ENCODE results near the gene PIP5K1C.
A peak's percentile ranks its signal among the peaks of the same experiment; 100 is the strongest.

The PIP5K1C gene

GRCh38 chr19:3700242-3701032 lies at the start of gene PIP5K1C:
TSS of gene PIP5K1C (minus strand) at chr19:3700468. CDS start at chr19:3700390, 78 bp downstream.
- DNase-seq = peak; percentile 66

- DNase-seq = peak; percentile 68
Observed at GRCh38 chr19:3748965-3749364, 48.7 kb upstream of the PIP5K1C start.

- DNase-seq = no peak
Observed at GRCh38 chr19:3746371-3747056, 46.2 kb upstream of the PIP5K1C start.

- DNase-seq = no peak
Observed at GRCh38 chr19:3745363-3746045, 45.2 kb upstream of the PIP5K1C start.

- no peak for DNase-seq
Observed at GRCh38 chr19:3743486-3743885, 43.2 kb upstream of the PIP5K1C start.

- DNase-seq = no peak
Observed at GRCh38 chr19:3740431-3740830, 40.2 kb upstream of the PIP5K1C start.

GRCh38 chr19:3738477-3739220 lies 38.4 kb upstream of the PIP5K1C start:
- no peak for DNase-seq

GRCh38 chr19:3737487-3738205 lies 37.4 kb upstream of the PIP5K1C start:
- DNase-seq = no peak

GRCh38 chr19:3736106-3736724 lies 35.9 kb upstream of the PIP5K1C start:
- no peak for DNase-seq

GRCh38 chr19:3734310-3734600 lies 34.0 kb upstream of the PIP5K1C start:
- DNase-seq = no peak

- no peak for DNase-seq
Observed at GRCh38 chr19:3733549-3734309, 33.5 kb upstream of the PIP5K1C start.

GRCh38 chr19:3732108-3732507 lies 31.8 kb upstream of the PIP5K1C start:
- no peak for DNase-seq

- no peak for DNase-seq
Observed at GRCh38 chr19:3730457-3730958, 30.2 kb upstream of the PIP5K1C start.

GRCh38 chr19:3725640-3726310 lies 25.5 kb upstream of the PIP5K1C start:
- DNase-seq = peak; percentile 89

GRCh38 chr19:3725121-3725520 lies 24.9 kb upstream of the PIP5K1C start:
- DNase-seq = no peak

- no peak for DNase-seq
Observed at GRCh38 chr19:3723883-3724282, 23.6 kb upstream of the PIP5K1C start.

- no peak for DNase-seq
Observed at GRCh38 chr19:3723110-3723488, 22.8 kb upstream of the PIP5K1C start.

- DNase-seq = peak; percentile 42
Observed at GRCh38 chr19:3722443-3723109, 22.3 kb upstream of the PIP5K1C start.

- no peak for DNase-seq
Observed at GRCh38 chr19:3721887-3722442, 21.7 kb upstream of the PIP5K1C start.
